CD14-positive monocyte (primary cell): ENCODE results near the gene KCNAB1. TPM values are rescaled to one million over a fixed set of nuclear protein-coding genes. Genes with fewer than 3 reads are reported as not detected.

ENCODE experiments used
- DNase-seq, 3 donors: peaks; one replicate each; pipeline ENCODE4 v3.0.0-alpha.2; 2011 to 2022
- H2AFZ ChIP-seq: 2 replicates; pipeline ENCODE4 v1.6.0; 2012; ENCODE audit warnings: mild to moderate bottlenecking, low read depth, low read length, inconsistent platforms; ENCODE audit not compliant: insufficient read depth, poor library complexity, severe bottlenecking
- H3K27ac ChIP-seq, 2 donors: 1 replicate in 1 of 2; 2 replicates in 1 of 2; pipeline ENCODE4 v1.5.1; 2012 to 2013; ENCODE audit warnings: low read length in 2 of 2, control low read depth in 1 of 2, inconsistent platforms in 1 of 2, low read depth in 1 of 2, mild to moderate bottlenecking in 1 of 2
- H3K27me3 ChIP-seq, 2 donors: one replicate each; pipeline versions ENCODE4 v1.6.0 to v1.6.1; 2011 to 2013; ENCODE audit warnings: low read length in 2 of 2; ENCODE audit not compliant: control insufficient read depth in 2 of 2, insufficient read depth in 2 of 2
- H3K36me3 ChIP-seq, 2 donors: replicated peaks in 1 of 2; 1 replicate in 1 of 2; 2 replicates in 1 of 2; pipeline versions ENCODE4 v1.5.1 to v1.6.1; 2012 to 2013; ENCODE audit warnings: low read length in 2 of 2, control low read depth in 1 of 2, inconsistent platforms in 1 of 2, mild to moderate bottlenecking in 1 of 2; ENCODE audit not compliant: insufficient read depth in 2 of 2, control insufficient read depth in 1 of 2
- H3K4me1 ChIP-seq, 2 donors: 1 replicate in 1 of 2; 2 replicates in 1 of 2; pipeline versions ENCODE4 v1.5.1 to v1.6.1; 2012 to 2013; ENCODE audit warnings: low read length in 2 of 2, control low read depth in 1 of 2, inconsistent platforms in 1 of 2, mild to moderate bottlenecking in 1 of 2, moderate library complexity in 1 of 2; ENCODE audit not compliant: insufficient read depth in 2 of 2, control insufficient read depth in 1 of 2
- H3K4me2 ChIP-seq: replicated peaks from 2 replicates; pipeline ENCODE3; 2012; ENCODE audit warnings: low read length, moderate library complexity, mild to moderate bottlenecking; ENCODE audit not compliant: poor library complexity, severe bottlenecking; ENCODE audit errors: extremely low read depth
- H3K4me3 ChIP-seq, 3 experiments: fragments of 200-600 bp in 1 of 3; sonication (generic) in 1 of 3; replicated peaks in 1 of 3; 1 replicate in 2 of 3; 2 replicates in 1 of 3; pipeline ENCODE4 v1.5.1; 2011 to 2013; ENCODE audit warnings: low read length in 3 of 3, mild to moderate bottlenecking in 3 of 3, control low read depth in 2 of 3, low read depth in 2 of 3, inconsistent platforms in 1 of 3, moderate library complexity in 1 of 3
- H3K79me2 ChIP-seq: 2 replicates; pipeline ENCODE4 v1.6.0; 2012; ENCODE audit warnings: mild to moderate bottlenecking, control low read depth, inconsistent platforms, low read length, moderate library complexity; ENCODE audit not compliant: insufficient read depth
- H3K9ac ChIP-seq: 2 replicates; pipeline ENCODE4 v1.6.0; 2017; ENCODE audit warnings: low read length, mild to moderate bottlenecking; ENCODE audit not compliant: insufficient read depth, poor library complexity, severe bottlenecking
- H3K9me3 ChIP-seq, 2 donors: replicated peaks in 1 of 2; 1 replicate in 1 of 2; 2 replicates in 1 of 2; pipeline versions ENCODE4 v1.5.1 to v1.6.1; 2012 to 2013; ENCODE audit warnings: low read length in 2 of 2, control low read depth in 1 of 2; ENCODE audit not compliant: control insufficient read depth in 1 of 2, insufficient read depth in 1 of 2
- H4K20me1 ChIP-seq: 2 replicates; pipeline ENCODE4 v1.6.0; 2012; ENCODE audit warnings: mild to moderate bottlenecking, low read length, control low read depth, moderate library complexity; ENCODE audit not compliant: insufficient read depth
- H3K27ac Mint-ChIP-seq, 7 donors: one replicate each; pipeline ENCODE4 v1.8.0; 2020; ENCODE audit warnings: mild to moderate bottlenecking in 7 of 7, mixed read lengths in 7 of 7, moderate library complexity in 6 of 7, inconsistent platforms in 2 of 7
- H3K27me3 Mint-ChIP-seq, 3 donors: one replicate each; pipeline ENCODE4 v1.8.0; 2021 to 2022; ENCODE audit warnings: low read depth in 3 of 3, mild to moderate bottlenecking in 3 of 3, mixed read lengths in 3 of 3, moderate library complexity in 3 of 3, inconsistent platforms in 1 of 3
- H3K36me3 Mint-ChIP-seq, 2 donors: one replicate each; pipeline ENCODE4 v1.8.0; 2020; ENCODE audit warnings: mixed read lengths in 2 of 2, inconsistent platforms in 1 of 2, mild to moderate bottlenecking in 1 of 2
- H3K4me1 Mint-ChIP-seq: one replicate; pipeline ENCODE4 v1.8.0; 2020; ENCODE audit warnings: mild to moderate bottlenecking, mixed read lengths
- H3K4me3 Mint-ChIP-seq, 2 donors: one replicate each; pipeline ENCODE4 v1.8.0; 2020; ENCODE audit warnings: mild to moderate bottlenecking in 2 of 2, mixed read lengths in 2 of 2, moderate library complexity in 1 of 2
- H3K9me3 Mint-ChIP-seq, 7 donors: one replicate each; pipeline ENCODE4 v1.8.0; 2020 to 2022; ENCODE audit warnings: mixed read lengths in 7 of 7, mild to moderate bottlenecking in 6 of 7, moderate library complexity in 6 of 7, inconsistent platforms in 2 of 7
- CTCF ChIP-seq: fragments of 200-600 bp; IDR thresholded peaks from one replicate; pipeline ENCODE4 v1.8.0; 2022; ENCODE audit warnings: antibody characterized with exemption, mild to moderate bottlenecking
- WGBS: methylation state at CpG from one replicate; pipeline ENCODE4 v1.1.5; 2013; ENCODE audit warnings: missing lambda C conversion rate; ENCODE audit not compliant: insufficient coverage; 5-methylcytosine and 5-hydroxymethylcytosine counted together
- intact Hi-C, 2 donors: fragments of 100-400 bp; cut with micrococcal nuclease; formaldehyde crosslinking; loops; one replicate each; pipeline versions ENCODE4 v1.15.0 to v1.15.1; 2023
- polyA plus RNA-seq, 3 donors: library from polyadenylated mRNA; depleted of rRNA in 1 of 3; unstranded in 2 of 3; stranded (reverse) in 1 of 3; fragments of 300-500 nt in 2 of 3; fragments of >200 nt in 1 of 3; fragmentation: Illumina TruSeq in 2 of 3; gene quantifications; 1 replicate in 2 of 3; 2 replicates in 1 of 3; pipeline ENCODE4 v1.2.3, GENCODE V29; 2012 to 2021

The KCNAB1 gene
- polyA plus RNA-seq, 3 donors: 0.08 to 0.14 TPM; not detected in 1

GRCh38 chr3:156479604-156480003, 359.2 kb downstream of the KCNAB1 start:
- Histone ChIP-seq H2AFZ (no peak overlapping the region), H3K9me3 (no peaks in the 10 kb centered on the region), H3K27me3 (no peaks in the 10 kb centered on the region), H3K4me1 (peaks cover 17 to 19% of the 10 kb centered on the region in 2 donors), H3K27ac (no peak overlapping the region), H4K20me1 (no peaks in the 10 kb centered on the region), H3K4me2 (no peak overlapping the region), H3K4me3 (no peak overlapping the region), H3K79me2 (no peaks in the 10 kb centered on the region), H3K9ac (no peak overlapping the region), H3K36me3 (no peaks in the 10 kb centered on the region)
- Mint-ChIP-seq H3K4me3 (no peak overlapping the region), H3K9me3 (no peaks in the 10 kb centered on the region), H3K27me3 (peaks cover 3 to 4% (median 4%) of the 10 kb centered on the region in 3 donors), H3K36me3 (no peaks in the 10 kb centered on the region), H3K27ac (no peak overlapping the region), H3K4me1 (peaks cover 20% of the 10 kb centered on the region)
- DNase-seq: no peak
- TF ChIP-seq CTCF: no peak
- intact Hi-C loops: loop anchor here in 1 of 2 donors (10.0 kb wide), 1 partner anchor 195 kb away; the partner anchor contains the start of gene TIPARP
- 80% methylated on average over 1 of the region's 1 CpG for WGBS

- Histone ChIP-seq H3K9me3 (no peaks in the 10 kb centered on the region), H3K79me2 (no peaks in the 10 kb centered on the region), H4K20me1 (no peaks in the 10 kb centered on the region), H3K9ac (no peak overlapping the region), H3K27me3 (no peaks in the 10 kb centered on the region), H2AFZ (no peak overlapping the region), H3K4me3 (no peak overlapping the region), H3K36me3 (no peaks in the 10 kb centered on the region), H3K4me2 (no peak overlapping the region), H3K4me1 (peaks cover 19 to 23% of the 10 kb centered on the region in 2 donors), H3K27ac (no peak overlapping the region)
- Mint-ChIP-seq H3K4me3 (no peak overlapping the region), H3K27ac (no peak overlapping the region), H3K27me3 (peaks cover 0 to 4% (median 2%) of the 10 kb centered on the region in 3 donors), H3K4me1 (peaks cover 22% of the 10 kb centered on the region), H3K36me3 (no peaks in the 10 kb centered on the region), H3K9me3 (no peaks in the 10 kb centered on the region)
- WGBS: no CpG with 5 or more reads among the region's 2 CpGs
- DNase-seq: no peak
- intact Hi-C loops: loop anchor here in 1 of 2 donors (10.0 kb wide), 1 partner anchor 194 kb away; the partner anchor contains the start of gene TIPARP
- no peak for TF ChIP-seq CTCF
Measured at GRCh38 chr3:156480949-156481348, 360.6 kb downstream of the KCNAB1 start.
